Adrenal gland (tissue), 12 donors: ENCODE measurements around the gene SERPINE1. TPM values are rescaled to one million over a fixed set of nuclear protein-coding genes. Genes with fewer than 3 reads are reported as not detected.

ENCODE experiments used
- DNase-seq, 7 donors: peaks; one replicate each; pipeline ENCODE4 v3.0.0-alpha.2; 2019 to 2020
- H3K27ac ChIP-seq, 5 donors: fragments of 200-600 bp; sonication (generic) in 4 of 5; 1 replicate in 3 of 5; 2 replicates in 2 of 5; pipeline versions ENCODE4 v1.5.1 to v1.8.0; 2016 to 2020; ENCODE audit warnings: mild to moderate bottlenecking in 1 of 5
- H3K27me3 ChIP-seq: fragments of 200-600 bp; 2 replicates; pipeline ENCODE4 v1.8.0; 2021
- H3K36me3 ChIP-seq, 2 donors: fragments of 200-600 bp; replicated peaks in 1 of 2; 1 replicate in 1 of 2; 2 replicates in 1 of 2; pipeline versions ENCODE4 v1.5.1 to v1.8.0; 2018 to 2022
- H3K4me1 ChIP-seq, 2 donors: fragments of 200-600 bp; replicated peaks in 1 of 2; 1 replicate in 1 of 2; 2 replicates in 1 of 2; pipeline versions ENCODE4 v1.5.1 to v1.8.0; 2018 to 2021
- H3K4me3 ChIP-seq, 4 donors: fragments of 200-600 bp; sonication (generic) in 3 of 4; one replicate each; pipeline ENCODE4 v1.5.1; 2016 to 2018
- H3K9me3 ChIP-seq, 3 donors: fragments of 200-600 bp; sonication (generic) in 1 of 3; replicated peaks in 1 of 3; 1 replicate in 2 of 3; 2 replicates in 1 of 3; pipeline versions ENCODE4 v1.5.1 to v1.8.0; 2016 to 2021
- POLR2A ChIP-seq, 2 donors: fragments of 450-650 bp; IDR thresholded peaks; one replicate each; pipeline ENCODE4 v1.6.1; 2017; ENCODE audit warnings: antibody characterized with exemption in 2 of 2, mild to moderate bottlenecking in 2 of 2, moderate library complexity in 1 of 2
- WGBS, 4 donors: extraction: QIAGEN DNeasy Blood & Tissue Kit in 2 of 4; methylation state at CpG; one replicate each; pipeline versions ENCODE4 v1.1.5 to v1.1.7; 2013 to 2017; 5-methylcytosine and 5-hydroxymethylcytosine counted together
- intact Hi-C, 2 donors: fragments of 100-400 bp; cut with DNase I; formaldehyde crosslinking; loops; one replicate each; pipeline versions ENCODE4 v1.14.1 to v1.15.0; 2022 to 2023
- polyA plus RNA-seq, 3 donors: library from polyadenylated mRNA; stranded (reverse); fragments of 200-250 nt in 2 of 3; fragments of 350-450 nt in 1 of 3; fragmentation: Illumina TruSeq in 1 of 3; extraction: RNeasy Lipid Tissue Mini Kit (QIAGEN cat#74804) in 1 of 3; gene quantifications; one replicate each; pipeline ENCODE4 v1.2.3, GENCODE V29; 2013 to 2014
- total RNA-seq, 9 donors: library from RNA; depleted of rRNA in 4 of 9; stranded (reverse); fragments of >200 nt in 4 of 9; fragments of 120-200 nt in 1 of 9; fragmentation: NEBNext Ultra II Directional in 1 of 9; extraction: Animal tissue kit (Norgen Biotek cat#: 25700) in 1 of 9; gene quantifications; one replicate each; pipeline versions ENCODE4 v1.1.0 to v1.2.4, GENCODE V29; 2013 to 2023
- TF ChIP-seq, protein P1 (sequence below), 6 experiments: fragments of 450-650 bp in 4 of 6; fragments of 200-600 bp in 2 of 6; sonication (generic) in 1 of 6; IDR thresholded peaks; 1 replicate in 5 of 6; 2 replicates in 1 of 6; pipeline versions ENCODE4 v1.5.1 to v1.8.0; 2016 to 2021; ENCODE audit warnings: antibody characterized with exemption in 6 of 6, mild to moderate bottlenecking in 2 of 6, moderate library complexity in 1 of 6
- donor health status: healthy with polysubstance abuse.
- donor health status: Bipolar disorder and iron deficiency.
- donor health status: DM: yes; HTN: yes; CAD: no.
- donor health status: DM: no; HTN: no; CAD: no.
- donor health status: DM: no; HTN: no; CAD: no.
- donor health status: DM: yes; HTN: yes; CAD: no.

Gene SERPINE1
- total and polyA plus RNA-seq, 12 donors = 4.8 to 118 (median 20.9) TPM

DNA sequence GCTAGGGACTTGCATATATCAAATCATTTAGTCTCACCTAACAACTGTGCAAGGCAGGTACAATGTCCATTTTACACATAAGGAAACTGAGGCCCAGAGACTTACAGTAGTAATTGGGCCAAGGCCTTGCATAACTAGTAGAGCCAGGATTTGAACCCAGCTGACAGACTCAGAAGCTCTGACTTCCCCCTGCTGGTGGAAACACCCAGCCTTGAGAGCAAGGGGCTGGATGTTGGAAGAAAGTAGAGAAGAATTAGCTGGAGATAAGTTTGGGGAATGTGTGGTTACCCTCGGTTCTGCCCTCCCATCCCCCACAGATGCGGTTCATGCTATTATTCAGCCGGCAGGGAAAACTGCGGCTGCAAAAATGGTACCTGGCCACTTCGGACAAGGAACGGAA lies 29.4 kb downstream of the SERPINE1 start:
- 80 to 87% (median 85%) methylated on average over 6 of the region's 6 CpGs for WGBS, 4 donors
- intact Hi-C loops = no loop called here
- no peak for TF ChIP-seq POLR2A (IDR thresholded peaks at IDR 0.05)
- TF ChIP-seq, protein P1, sequence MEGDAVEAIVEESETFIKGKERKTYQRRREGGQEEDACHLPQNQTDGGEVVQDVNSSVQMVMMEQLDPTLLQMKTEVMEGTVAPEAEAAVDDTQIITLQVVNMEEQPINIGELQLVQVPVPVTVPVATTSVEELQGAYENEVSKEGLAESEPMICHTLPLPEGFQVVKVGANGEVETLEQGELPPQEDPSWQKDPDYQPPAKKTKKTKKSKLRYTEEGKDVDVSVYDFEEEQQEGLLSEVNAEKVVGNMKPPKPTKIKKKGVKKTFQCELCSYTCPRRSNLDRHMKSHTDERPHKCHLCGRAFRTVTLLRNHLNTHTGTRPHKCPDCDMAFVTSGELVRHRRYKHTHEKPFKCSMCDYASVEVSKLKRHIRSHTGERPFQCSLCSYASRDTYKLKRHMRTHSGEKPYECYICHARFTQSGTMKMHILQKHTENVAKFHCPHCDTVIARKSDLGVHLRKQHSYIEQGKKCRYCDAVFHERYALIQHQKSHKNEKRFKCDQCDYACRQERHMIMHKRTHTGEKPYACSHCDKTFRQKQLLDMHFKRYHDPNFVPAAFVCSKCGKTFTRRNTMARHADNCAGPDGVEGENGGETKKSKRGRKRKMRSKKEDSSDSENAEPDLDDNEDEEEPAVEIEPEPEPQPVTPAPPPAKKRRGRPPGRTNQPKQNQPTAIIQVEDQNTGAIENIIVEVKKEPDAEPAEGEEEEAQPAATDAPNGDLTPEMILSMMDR (IDR thresholded peaks at IDR 0.05) = no peak
- Histone ChIP-seq H3K9me3 (no peaks in the 10 kb centered on the region), H3K27ac (no peak overlapping the region), H3K4me3 (no peak overlapping the region), H3K4me1 (peaks cover 0 to 10% of the 10 kb centered on the region in 2 donors), H3K36me3 (peaks cover 0 to 20% of the 10 kb centered on the region in 2 donors), H3K27me3 (no peaks in the 10 kb centered on the region)
- DNase-seq = no peak

DNA sequence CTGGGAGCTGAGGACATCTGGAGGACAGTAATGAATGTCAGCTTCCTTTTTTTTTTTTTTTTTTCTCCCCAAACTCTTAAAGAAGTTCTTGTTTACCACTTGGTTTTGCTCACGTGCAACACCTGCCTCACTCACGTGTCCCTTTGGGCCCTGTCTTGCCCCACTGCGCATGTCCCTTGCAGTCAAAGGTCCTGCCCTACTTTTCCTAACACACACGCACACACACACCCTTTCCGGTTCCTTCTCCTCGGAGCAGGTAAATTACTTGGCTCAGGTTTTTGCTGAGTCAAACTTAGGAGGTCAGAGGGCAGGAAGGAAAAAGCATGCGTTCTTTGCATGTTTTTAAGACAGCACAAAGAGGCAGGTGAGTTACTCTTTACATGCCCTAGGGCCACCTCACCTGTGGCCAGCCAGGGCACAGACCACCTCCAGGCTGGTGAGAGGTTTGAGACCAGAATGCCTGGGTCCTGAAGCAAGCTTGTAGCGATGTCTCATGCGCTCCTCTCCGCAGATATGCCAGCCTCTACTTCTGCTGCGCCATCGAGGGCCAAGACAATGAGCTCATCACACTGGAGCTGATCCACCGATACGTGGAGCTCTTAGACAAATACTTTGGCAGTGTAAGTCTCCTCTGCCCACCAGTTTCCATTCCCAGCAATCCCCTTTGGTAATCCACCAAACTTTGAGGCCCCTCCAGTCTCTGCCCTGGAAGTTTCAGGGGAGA lies 30.1 kb downstream of the SERPINE1 start:
- no peak for DNase-seq
- Histone ChIP-seq H3K27me3 (no peaks in the 10 kb centered on the region), H3K27ac (no peak overlapping the region), H3K36me3 (peaks cover 0 to 20% of the 10 kb centered on the region in 2 donors), H3K9me3 (no peaks in the 10 kb centered on the region), H3K4me1 (peaks cover 0 to 10% of the 10 kb centered on the region in 2 donors), H3K4me3 (no peak overlapping the region)
- intact Hi-C loops = no loop called here
- 87 to 92% (median 92%) methylated on average over 11 to 14 of the region's 14 CpGs for WGBS, 4 donors
- TF ChIP-seq, protein P1 (IDR thresholded peaks at IDR 0.05) = no peak
- no peak for TF ChIP-seq POLR2A (IDR thresholded peaks at IDR 0.05)

DNA sequence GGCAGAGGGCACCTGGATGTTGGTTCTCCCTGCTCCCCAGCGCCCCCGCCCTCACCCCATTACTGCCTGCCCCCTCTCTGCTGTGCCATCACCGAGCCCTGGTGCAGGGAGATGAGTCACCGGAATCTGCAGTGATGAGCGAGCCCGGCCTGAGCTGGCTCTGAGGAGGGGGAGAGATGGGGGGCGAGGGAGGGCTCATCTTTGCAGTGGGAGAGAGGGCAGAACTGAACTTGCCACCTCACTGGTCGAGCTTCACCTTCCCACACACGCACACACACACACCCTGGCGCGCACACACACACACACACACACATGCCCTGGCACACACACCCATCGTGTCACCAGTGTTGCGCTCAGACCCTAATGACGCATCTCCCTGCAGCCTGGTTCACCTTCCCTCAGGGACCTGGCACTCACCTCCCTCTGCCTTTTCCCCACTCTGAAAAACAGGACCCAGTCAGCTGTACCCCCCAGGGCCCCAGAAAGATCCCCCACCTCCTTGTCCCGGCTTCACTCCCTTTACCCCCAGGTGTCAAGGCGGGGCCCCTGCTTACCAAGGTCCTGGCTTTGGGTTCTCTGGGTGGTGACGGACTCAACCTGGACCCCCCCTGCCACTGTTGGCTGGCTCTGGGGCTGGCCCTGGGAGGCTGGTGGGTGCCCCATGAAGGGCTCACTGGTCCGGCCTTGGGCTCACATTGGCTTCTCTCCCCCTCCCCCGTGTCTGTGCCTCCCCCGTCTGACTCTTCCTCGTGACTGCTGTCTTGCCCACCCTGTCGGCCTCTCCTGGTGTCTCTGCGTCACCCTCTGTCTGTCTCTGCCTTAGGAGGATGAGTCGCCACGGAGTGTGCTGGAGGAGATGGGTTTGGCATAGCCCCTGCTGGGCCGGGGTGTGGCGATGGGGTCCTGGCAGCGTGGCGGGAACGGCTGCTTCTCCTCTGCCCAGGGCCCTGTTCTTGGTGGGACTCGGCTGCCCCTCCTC lies 33.1 kb downstream of the SERPINE1 start:
- Histone ChIP-seq H3K9me3 (no peaks in the 10 kb centered on the region), H3K27me3 (peaks cover 11% of the 10 kb centered on the region), H3K4me3 (no peak overlapping the region), H3K4me1 (peaks cover 10 to 31% of the 10 kb centered on the region in 2 donors), H3K36me3 (peaks cover 0 to 20% of the 10 kb centered on the region in 2 donors), H3K27ac (peak overlapping the region in 2 of 5 donors; percentile 56 to 74)
- 53 to 84% (median 76%) methylated on average over 18 to 31 of the region's 31 CpGs for WGBS, 4 donors
- no peak for TF ChIP-seq POLR2A (IDR thresholded peaks at IDR 0.05)
- TF ChIP-seq, protein P1 (IDR thresholded peaks at IDR 0.05) = no peak
- peak in 4 of 7 donors; percentile 43 to 74 (median 52) for DNase-seq
- intact Hi-C loops = loop anchor here in 1 of 2 donors (10.0 kb wide), 1 partner anchor 265 kb away; the partner anchor contains the start of gene ACHE

DNA sequence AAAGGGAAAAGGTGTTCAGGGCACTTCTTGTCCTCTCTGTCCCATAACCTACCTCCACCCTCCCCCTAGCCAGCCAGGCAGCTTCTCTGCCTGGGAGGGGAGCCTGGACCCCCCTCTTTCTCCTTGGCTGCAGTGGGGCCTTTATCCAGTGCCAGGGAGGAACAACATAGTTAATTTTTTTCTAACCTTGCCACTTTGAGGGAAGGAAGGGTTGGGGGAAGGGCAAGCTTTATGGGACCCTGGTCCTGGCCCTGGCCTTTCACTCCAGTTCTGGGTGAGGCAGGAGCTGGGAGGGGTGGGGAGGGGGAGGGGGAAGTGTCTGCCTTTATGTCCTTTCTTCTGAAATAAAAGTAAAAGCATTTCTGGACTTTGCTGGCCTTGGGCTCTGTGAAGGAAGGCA lies 34.0 kb downstream of the SERPINE1 start:
- TF ChIP-seq, protein P1 (IDR thresholded peaks at IDR 0.05) = no peak
- no peak for TF ChIP-seq POLR2A (IDR thresholded peaks at IDR 0.05)
- no peak for DNase-seq
- H3K27ac ChIP-seq = peak overlapping the region in 2 of 5 donors; percentile 56 to 74
- intact Hi-C loops = loop anchor here in 1 of 2 donors (10.0 kb wide), 1 partner anchor 266 kb away; the partner anchor contains the start of gene ACHE
- peaks cover 13% of the 10 kb centered on the region for H3K27me3 ChIP-seq
- peaks cover 0 to 20% of the 10 kb centered on the region in 2 donors for H3K36me3 ChIP-seq
- peaks cover 12 to 30% of the 10 kb centered on the region in 2 donors for H3K4me1 ChIP-seq
- H3K4me3 ChIP-seq = no peak overlapping the region
- H3K9me3 ChIP-seq = no peaks in the 10 kb centered on the region
